Bone marrow (tissue), 2 donors: ENCODE data around the gene UQCC2.

Experiments used
- DNase-seq, 2 donors: peaks; one replicate each; lab custom pipeline; 2025; lab: John Stamatoyannopoulos, UW

The UQCC2 gene

DNA sequence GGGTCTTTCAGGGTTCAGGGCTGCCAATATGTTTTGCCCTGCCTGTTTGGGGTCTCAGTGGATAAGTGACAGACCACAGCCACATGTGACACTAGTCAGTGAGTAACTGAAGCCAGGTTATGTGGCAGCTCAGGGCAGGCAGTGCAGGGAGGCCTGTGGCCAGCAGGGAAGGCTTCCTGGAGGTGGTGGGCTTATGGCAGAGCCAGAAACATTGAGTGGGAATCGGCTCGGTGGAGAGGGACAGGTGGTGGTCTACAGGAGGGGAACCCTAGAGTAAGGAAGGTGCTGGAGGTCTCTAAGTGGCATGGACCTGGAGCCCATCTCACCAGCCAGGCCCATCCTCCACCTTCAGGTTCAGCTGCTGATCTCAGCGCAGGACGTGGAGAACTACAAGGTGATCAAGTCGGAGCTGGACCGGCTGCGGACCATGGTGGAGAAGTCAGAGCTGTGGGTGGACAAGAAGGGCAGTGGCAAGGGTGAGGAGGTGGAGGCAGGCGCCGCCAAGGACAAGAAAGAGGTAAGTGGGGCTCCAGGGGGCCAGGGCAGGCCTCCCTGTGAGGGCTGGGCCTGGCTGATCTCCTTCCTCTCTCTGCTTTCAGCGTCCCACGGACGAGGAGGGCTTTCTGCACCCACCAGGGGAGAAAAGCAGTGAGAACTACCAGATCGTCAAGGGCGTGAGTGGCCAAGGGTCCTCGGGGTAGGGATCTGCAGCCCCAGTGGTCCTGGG lies 34.9 kb downstream of the UQCC2 start:
- DNase-seq = no peak

DNA sequence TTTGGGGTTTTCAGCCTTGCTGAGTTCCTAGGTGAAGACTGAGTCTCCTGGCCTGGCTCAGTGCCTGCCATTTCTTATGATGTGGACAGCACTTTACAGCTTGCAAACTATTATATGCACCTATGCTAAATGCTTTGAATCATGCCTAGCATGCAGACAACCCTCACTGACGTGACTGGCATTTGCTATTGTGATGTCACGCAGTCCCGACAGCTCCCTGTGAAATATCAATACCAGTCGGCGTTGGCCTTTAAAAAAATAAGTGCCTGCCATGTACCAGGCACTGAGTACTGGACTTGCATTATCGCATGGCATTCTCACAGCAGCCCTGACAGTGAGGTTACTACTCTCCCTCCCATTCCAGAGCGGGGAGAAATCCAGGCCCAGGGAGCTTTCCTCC lies 35.5 kb downstream of the UQCC2 start:
- DNase-seq = no peak

DNA sequence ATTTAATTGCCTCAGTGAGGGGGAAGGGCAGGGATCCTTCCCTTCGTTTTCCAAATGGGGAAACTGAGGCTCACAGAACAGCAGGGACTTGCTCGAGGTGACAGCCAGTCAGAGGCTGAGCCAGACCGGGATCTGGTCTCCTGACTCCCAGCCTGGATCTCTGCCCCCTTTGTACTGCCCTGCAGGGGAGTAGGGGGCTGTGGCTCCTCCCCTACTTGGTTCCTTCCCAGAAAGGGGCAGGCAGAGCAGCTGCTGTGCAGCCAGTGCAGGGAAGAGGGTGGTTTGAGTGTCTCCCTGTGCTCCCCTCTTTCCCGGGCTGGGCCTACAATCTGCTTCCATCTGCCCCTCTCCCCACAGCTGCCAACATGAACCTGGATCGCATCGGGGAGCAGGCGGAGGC lies 37.6 kb downstream of the UQCC2 start:
- no peak for DNase-seq

DNA sequence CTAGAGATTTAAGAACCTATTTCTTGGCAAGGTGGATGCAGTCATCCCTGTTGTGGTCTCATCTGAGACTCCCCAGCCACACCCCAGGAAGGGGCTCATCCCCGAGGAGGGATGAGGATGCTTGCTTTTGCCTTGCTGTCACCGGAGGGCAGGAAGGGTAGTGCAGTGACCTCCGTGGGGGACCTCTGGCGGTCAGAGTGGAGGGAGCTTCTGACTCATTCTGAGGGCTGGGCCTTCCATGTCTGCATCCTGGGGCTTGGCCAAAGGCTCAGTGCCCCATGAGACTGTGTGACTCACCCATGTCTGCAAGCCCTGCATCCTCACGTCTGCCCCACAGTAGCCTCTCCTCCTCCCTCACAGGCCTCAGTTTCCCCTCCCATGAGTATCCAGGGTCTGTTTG lies 38.7 kb downstream of the UQCC2 start:
- DNase-seq = peak in 1 of 2 donors; percentile 12

DNA sequence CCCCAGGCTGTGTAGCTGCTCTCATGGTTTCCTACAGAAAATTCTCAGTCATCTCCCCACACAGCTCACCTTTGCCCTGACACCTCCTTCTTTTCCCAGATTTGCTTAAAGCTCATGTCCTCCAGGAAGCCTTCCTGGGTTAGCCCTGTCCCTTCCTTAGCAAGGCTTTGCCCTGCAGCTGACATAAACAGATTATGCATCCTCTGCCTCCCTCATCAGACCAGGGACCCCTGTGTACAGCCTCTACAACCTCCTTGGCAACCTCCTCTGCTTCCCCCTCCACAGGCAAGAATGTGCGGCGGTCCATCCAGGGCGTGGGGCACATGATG lies 39.8 kb downstream of the UQCC2 start:
- DNase-seq = no peak

DNA sequence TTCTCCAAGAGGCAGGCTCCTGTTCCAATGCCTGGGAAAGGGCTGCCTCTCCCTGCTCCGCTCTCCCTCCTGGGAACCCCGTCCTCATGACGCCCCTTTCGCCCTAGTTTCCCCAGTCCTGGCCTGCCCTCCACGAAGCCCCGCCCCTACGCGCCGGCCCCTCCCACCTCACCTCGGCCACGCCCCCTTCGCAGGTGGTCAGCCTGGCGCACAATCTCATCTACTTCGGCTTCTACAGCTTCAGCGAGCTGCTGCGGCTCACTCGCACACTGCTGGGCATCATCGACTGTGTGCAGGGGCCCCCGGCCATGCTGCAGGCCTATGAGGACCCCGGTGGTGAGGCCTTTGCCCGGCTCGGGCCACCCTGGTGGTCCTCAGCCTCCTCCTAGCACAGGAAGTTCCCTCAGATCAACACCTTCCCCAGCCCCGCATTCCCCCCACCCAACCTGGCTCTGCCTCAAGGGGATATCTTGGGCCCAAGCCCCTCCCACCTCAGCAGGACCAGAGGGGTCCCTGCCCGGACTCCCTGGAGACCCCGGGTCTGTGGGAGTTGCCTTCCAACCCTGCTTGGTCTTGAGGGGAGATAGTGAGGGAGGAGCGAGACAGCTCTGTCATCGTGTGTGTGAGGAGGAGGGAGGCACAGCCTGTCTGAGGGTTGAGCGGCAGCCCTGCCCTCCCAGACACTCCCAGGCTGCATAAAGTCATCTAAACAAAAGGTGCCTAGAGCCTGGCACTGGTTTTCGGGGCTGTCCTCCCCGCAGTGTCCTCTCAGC lies 40.3 kb downstream of the UQCC2 start:
- DNase-seq = no peak

DNA sequence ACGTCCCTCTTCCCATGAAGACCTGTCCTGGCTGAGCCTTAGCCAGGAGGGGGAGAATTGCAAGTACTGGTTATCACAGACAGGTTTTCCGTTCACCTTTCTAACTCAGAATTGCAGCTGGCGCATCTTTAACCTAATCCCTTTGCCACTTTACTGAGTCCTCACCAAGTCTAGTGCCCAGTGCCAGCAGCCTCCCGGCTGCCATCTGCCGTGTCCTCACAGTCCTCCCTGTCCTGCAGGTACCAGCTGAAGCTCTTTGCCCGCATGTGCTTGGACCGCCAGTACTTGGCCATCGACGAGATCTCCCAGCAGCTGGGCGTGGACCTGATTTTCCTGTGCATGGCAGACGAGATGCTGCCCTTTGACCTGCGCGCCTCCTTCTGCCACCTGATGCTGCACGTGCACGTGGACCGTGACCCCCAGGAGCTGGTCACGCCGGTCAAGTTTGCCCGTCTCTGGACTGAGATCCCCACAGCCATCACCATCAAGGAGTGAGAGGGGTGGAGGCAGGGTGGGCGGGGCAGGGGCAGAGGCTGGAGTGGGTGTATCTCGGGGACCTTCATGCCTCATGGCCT lies 41.3 kb downstream of the UQCC2 start:
- DNase-seq = no peak

DNA sequence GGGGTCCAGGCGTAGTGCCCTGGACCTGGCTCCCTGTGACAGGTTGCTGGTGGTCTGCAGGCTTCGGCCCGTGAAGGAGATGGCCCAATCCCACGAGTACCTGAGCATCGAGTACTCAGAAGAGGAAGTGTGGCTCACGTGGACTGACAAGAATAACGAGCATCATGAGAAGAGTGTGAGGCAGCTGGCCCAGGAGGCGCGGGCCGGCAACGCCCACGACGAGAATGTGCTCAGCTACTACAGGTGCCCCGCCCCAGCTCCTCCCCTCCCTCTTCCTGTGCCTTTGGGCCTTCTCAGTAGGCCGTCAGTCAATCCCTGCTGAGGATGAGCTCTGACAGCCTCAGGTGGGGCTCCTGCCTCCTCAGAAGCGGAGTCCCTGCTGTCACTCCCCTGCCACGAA lies 42.6 kb downstream of the UQCC2 start:
- DNase-seq = no peak

DNA sequence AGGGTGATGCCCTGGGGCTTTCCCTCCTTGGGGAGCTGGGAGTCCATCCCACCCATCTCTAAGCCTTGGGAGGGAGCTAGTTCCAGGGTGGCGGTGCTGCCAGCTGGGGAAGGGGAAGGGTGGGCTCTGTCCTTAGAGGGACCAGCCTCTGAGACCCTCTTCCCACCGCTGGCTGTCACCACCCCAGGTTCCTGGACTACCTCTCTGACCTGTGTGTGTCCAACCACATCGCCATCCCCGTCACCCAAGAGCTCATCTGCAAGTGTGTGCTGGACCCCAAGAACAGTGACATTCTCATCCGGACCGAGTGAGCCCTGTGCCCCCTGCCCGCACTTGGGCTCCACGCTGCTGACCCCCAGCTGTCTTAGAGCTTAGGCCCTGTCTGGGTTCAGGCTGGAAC lies 43.2 kb downstream of the UQCC2 start:
- DNase-seq = no peak

DNA sequence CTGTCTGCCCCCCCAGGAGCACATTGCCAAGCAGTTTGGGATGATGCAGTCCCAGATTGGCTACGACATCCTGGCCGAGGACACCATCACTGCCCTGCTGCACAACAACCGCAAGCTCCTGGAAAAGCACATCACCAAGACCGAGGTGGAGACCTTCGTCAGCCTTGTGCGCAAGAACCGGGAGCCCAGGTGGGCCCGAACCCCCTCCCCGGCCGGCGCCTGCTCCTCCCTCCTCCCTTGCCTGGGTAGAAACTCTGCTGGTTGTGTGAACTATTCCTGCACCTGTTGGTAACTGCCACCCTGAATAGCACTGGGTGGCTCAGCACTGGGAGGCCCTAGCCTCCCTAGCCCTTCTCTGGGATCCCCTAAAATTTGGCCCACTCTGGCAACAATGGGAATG lies 43.7 kb downstream of the UQCC2 start:
- no peak for DNase-seq

DNA sequence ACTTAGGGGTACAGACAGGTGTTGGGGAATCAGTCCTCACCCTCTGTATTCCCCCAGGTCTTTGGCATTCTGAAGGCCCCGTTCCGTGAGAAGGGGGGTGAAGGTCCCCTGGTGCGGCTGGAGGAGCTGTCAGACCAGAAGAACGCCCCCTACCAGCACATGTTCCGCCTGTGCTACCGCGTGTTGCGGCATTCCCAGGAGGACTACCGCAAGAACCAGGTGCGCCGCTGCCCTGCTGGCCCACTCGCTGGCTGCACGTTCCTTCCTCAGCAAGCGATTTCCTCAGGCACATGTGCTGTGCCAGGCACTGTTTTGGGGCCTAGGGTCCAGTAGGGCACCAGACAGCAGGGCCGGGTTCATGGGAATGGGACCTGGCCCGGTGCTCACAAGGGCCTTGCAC lies 44.4 kb downstream of the UQCC2 start:
- no peak for DNase-seq

DNA sequence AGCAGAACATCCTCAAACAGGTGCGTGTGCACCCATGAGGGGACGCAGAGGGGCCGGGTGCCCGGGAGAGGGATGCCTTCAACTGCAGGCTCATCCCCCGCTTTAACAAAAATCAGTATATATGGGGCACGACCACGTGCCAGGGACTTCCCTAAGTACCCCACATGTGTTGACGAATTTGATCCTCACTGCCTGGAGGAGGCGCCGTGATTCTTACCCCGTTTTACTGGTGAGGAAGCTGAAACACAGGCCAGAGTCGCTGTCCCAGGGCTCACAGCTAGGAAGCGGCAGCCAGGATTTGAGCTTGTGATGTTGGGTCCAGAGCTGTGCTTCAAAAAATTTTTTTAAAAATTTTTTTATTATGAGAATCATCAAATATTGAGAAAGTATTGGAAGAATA lies 45.5 kb downstream of the UQCC2 start:
- no peak for DNase-seq

DNA sequence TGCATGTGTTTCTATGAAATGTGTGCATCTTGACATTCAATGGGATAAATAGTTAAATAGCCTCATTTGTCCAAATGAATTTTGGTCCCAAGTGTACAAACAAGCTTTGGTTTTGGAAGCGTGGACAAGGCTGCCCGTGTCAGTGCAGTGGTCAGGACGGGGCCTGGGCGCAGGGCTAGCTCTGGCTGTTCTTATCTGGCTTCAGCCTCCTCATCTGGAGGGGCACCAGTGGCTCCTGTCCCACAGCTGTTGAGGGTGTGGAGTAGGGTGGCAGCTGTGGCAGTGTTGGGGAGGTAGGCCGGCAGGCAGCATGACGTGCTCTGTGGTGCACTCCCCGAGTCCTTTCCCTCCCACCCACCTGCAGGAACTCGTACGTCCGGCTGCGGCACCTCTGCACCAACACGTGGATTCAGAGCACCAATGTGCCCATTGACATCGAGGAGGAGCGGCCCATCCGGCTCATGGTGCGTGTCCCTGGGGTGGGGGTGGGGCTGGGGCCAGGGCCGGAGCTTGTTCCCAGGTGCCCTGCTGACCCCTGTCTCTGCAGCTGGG lies 46.9 kb downstream of the UQCC2 start:
- DNase-seq = no peak

DNA sequence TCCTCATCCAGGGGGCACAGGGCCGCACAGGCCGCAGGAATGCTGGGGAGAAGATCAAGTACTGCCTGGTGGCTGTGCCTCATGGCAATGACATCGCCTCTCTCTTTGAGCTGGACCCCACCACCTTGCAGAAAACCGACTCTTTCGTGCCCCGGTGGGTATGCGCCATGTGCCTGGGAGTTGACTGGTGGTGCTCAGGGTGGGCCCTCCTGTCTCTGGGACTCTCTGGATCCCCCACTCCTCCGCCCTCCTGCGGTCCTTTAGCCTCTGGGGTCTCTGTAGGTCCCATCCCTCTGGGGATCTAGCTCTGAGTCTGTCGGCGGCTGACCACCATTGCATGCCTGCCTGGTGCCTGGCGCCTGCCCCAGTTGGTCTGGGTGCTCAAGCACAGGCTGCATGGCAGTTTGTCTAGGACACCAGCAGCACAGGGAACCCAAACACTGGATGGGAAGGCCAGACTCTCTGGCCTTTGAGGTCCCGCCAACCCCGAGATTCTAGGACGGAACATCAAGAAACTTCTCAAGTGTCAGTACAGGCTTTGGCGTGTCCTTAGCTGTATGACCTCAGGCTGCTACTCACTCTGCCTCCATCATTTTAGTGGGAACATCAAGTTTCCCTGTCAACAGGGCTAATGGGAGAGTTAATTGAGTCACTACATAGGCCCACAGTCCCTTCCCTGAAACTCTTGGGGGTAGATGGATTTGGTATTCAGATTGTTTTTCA lies 47.6 kb downstream of the UQCC2 start:
- DNase-seq = no peak

DNA sequence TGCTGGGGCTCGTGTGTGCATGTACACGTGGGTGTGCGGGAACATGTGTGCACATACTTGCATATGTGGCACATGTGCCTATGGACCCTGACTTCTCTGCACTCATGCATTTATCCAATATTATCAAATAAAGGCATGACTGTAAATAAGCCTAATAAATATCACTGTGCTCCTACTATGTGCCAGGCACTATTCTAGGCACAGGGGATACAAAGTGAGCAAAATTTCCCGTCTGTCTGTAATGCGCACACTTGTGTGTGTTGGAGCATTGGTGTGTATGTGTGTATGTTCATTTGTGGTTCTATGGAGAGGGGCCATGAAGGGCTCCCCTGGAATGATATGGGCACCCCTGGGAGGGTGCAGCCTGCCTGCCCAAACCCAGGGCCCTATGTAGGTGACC lies 48.5 kb downstream of the UQCC2 start:
- no peak for DNase-seq

DNA sequence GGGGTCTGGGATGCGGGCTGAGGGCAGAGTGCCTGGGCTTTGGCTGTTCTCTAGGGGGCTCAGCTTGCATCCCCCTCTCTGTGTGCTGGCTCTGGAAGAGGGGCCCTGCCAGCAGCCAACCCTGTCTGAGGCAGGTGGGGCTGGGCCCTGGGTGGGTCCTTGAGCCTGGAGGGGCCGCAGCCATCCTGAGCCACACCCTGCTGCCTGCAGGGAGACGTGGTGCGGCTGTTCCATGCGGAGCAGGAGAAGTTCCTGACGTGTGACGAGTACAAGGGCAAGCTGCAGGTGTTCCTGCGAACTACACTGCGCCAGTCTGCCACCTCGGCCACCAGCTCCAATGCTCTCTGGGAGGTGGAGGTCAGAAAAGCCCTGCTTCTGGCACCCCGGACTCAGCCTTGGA lies 49.2 kb downstream of the UQCC2 start:
- no peak for DNase-seq

DNA sequence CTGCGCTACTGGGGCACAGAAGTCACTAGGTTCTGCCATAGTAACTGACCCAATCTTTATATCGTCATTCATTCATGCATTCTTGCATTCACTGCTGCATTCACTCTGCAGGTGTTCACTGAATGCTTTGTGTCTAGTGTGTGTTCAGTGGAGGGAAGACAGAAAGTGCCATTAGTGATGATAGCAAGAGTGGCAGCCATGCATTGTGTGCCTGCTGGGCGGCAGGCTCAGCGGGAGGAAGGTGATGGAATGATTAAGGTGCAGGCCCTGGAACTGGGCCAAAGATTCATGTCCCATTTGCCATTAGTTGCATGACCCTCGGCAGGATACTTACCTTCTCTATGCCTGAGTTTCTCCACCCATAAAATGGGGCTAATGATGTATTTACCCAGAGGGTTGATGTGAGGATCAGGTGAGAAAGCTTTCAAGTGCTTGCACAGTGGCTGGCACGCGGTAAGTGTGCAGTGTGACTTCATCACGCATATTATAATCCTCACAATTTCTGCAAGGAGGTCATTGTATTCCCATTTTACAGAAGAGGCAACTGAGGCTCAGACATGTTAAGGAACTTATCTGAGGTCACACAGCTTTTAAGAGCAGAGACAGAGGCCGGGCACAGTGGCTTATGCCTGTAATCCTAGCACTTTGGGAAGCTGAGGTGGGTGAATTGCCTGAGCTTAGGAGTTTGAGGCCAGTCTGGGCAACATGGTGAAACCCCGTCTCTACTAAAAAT lies 50.2 kb downstream of the UQCC2 start:
- no peak for DNase-seq

DNA sequence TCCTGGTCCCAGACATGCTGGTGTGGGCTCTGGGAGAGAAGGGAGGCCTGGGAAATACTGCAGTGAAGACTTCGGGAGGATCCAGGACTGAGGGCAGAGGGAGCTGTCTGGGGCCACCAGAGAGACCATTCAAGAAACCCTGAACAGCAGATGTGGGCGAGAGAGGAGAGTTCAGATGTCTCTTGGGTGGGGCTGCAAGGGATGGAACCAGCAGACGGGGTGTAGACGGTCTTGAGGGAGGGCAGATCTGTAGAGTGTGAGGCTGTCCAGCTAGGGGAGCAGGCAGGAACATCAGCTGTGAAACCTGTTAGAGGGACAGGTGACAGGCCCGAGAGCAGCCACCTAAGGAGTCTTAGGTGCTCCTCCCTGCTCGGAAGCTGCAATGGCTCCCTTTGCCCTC lies 51.5 kb downstream of the UQCC2 start:
- DNase-seq = no peak

DNA sequence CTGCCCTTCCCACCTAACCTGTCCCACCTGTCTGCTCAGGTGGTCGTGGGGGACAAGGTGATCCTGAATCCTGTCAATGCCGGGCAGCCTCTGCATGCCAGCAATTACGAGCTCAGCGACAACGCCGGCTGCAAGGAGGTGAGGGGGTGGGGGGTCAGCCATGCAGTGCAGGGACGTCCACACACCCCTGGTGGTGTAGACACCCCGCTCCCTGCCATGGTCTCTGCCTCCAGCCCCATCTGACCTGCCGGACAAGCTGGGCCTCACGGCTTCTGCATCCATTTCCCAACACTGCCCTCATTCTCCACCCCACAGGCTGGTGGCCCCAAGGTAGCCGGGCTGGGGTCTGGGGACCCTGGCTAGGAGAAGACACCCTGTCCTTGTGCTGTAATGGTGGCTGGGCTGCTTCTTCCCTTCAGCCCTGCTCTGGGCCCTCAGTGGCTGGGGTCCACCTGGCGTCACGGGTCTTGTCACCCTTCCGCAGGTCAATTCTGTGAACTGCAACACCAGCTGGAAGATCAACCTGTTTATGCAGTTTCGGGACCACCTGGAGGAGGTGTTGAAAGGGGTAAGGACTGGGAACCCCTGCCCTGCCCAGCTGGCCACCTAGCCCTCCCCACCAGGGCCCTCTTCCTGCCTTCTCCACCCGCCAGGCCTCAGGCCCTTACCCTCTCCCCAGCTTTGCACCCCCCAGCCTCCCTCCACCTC lies 52.4 kb downstream of the UQCC2 start:
- no peak for DNase-seq

DNA sequence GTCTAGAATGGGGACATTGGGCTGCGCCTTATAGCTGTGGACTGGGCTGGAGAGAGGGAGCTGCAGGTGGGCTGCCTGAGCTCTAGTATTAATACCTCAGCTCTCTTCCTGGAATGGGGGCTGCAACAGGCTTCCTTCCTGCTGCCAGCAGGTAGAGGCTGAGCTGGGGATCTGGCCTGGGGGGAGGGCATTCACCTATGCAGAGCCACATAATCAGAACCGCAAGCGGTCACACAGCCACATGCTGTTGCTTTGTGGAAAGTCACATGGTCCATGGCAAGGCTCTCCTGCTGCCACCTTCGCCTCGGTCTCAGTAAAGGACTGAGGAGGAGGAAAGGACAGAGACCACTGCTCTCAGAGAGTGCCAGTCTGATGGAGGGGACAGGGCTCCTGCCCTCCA lies 54.7 kb downstream of the UQCC2 start:
- DNase-seq = no peak

DNA sequence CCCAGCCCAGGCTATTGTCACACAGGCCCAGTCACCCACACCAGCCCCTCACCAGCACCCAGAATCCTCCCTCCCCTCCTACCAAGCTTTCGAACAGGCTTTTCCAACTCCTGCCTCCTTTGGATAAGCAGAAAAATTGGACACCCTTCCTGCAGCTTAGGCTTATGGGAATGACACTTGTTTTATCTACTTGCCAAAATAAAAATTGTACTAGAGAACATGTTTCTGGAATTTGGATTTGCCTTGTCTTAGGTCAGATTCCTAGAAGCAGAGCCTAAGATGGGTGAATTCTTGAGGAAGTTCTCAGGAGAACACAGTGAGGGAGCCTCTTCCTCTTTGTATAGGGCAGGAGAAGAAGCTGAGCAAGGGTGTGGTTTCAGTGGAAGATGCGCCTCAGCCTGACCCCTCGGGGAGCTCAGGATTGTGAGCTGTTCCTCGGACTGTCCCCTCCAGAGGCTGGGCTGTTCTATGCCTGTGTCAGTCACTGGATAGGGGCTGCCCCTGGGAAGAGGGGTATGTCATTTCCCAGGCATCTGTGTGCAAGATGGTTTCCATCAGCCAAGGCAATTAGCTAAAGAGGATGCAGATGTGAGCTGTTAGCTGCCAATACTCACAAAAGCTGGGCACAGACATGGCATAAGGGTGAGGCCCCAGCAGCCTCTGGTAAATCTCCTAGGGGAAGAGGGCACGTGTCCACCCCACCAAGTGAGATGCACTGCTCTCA lies 56.5 kb downstream of the UQCC2 start:
- no peak for DNase-seq
